CD4-positive, alpha-beta T cell treated with Interleukin-17A for 1 hour (primary cell): ENCODE measurements around the gene ERC1.
A peak's percentile ranks its signal among the peaks of the same experiment; 100 is the strongest.
"Not testable (repeated sequence)": the region's sequence is repeated elsewhere in the genome, so short reads cannot be mapped to it uniquely, and the experiment has no call there.

Experiments
- DNase-seq: peaks from one replicate; pipeline ENCODE4 v3.0.0-alpha.2; 2020

ERC1 gene

DNA sequence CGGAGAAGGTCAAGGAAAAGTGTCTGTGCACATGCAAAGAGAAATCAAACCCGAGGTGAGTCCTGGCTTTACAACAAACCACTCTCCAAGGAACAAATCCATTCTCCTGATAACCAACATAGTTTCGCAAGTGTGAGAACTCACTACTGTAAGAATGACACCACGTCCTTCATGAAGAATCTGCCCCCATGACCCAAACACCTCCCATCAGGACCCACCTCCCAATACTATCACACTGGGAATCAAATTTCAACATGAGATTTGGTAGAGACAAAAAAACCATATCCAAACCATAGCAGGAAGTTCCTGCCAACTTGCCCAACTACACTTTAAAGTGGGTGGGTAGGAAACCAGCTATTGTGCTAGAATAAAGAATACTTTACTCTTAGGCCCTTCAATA lies 2.4 kb upstream of the ERC1 start:
- DNase-seq, result no peak

DNA sequence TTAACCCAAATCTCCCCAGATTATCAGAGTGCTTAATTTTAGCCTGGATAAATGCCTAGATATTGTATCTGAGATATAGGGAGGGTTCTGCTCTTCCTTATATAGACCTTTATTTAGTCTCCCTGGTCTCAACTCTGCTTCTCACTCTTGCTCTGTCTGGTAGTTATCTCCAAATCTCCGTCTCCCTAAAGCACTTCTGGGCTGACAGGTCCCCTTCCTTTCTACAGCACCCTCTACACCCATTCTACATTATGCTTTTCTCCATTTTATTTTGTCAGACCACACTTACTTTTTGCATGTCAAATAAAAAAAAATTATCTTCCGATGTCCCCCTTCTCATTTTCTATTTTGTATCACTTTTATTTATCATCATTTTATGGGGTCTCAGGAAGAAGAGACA lies 2.0 kb upstream of the ERC1 start:
- no peak for DNase-seq

DNA sequence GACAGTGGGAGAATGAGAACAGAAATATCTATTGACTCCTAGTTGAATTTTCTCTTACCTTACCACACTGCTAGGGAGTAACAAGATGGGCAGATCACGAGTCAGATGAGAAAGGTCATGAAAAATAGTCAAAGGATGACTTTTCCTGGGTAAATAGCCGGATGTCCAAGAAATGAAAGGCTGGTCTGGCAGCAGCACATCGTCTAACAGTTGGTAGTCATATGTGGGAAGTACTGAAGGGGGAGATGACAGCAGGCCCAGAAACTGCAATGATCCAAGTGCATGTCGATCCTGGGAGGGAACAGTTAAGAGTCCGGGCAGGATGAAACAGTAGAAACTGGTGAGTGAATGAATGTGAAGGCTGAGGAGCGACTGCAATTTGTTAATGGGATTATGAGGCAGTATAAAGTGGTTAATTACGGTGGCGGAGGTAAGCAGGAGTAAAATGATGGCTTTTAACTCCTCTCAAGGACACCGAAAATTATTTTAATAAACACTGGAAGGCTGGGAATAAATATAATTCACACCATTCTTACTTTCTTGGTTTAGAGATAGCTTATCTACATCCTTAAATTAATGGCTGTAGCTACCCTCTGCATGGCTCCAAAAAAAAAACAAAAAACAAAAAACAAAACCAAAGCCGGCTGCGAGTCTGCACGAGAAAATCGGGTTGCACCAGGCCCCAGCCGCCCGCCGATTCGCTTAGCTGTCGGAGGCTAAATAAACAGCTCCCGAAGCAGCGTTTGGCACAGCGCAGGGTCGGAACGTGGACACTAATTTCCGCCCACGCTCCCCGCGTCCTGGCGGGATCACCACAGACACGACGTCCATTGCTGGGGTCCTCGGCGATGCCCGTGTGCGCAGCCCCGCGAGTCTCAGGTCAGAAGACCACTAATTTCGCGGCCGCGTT lies 1.0 kb upstream of the ERC1 start:
- peak; percentile 47 for DNase-seq

DNA sequence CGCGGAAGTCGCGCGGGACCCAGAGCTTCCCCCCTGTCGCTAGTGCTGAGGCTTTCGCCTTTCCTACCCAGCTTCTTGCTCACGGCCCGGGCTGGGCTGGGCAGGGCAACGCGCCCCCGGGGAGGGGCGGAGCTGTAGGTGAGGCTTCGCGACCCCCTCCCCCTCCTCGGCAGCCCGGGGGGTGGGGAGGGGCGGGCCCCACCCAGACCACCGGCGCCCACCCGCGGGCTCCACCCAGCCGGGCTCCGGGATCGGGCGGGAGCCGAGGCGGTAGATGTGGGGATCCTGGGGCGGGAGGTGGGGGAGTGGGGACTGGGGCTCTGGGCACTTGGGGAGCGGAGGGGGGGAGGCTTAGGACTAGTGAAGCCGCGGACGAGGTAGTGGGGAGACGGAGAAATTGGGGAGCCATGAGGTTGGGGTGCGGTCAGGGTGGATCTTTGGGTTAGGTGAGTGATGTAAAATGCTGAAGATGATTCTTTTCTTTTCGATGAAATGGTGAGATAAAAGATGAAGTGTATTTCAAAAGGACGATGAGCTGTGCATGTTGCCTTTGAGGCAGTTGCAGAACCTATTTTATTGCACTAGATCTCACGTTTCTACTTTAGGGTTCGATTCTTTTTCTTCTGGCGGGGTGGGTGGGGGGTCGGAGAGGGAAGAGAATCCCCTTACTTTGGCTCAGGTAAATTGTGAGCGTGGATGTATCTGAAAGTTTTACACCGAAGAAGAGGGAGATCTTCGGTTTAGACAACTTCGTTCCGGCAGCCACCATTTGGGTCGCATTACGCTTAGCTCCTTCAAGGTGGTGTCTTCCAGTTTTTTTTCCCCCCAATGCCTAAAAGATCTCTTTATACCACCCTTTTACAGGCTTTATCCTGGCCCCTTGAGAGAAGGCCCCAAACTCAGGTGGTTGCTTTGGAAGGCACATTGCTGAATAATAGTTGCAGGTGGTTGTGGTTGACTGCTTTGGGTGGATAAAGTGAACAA lies 619 bp downstream of the ERC1 start:
- DNase-seq, result peak; percentile 47

DNA sequence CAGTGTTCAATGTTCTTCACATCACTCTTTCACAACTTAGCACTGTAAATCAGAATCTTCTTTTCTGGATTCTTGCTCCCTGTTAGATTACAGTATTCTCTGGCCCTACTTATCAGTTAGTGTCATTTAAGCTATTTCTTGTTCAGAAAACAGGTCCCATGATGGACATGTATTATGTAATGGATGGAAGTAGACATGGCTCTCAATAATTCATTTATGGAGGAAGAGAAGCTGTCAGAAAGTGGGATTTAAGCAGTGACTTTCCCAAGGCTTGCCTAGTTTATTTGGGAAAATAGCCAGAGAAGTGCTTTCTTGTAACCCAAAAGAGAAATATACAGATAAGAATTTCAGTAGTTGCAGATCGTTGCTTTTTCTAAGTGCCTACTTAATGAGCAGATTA lies 1.6 kb downstream of the ERC1 start:
- no peak for DNase-seq

DNA sequence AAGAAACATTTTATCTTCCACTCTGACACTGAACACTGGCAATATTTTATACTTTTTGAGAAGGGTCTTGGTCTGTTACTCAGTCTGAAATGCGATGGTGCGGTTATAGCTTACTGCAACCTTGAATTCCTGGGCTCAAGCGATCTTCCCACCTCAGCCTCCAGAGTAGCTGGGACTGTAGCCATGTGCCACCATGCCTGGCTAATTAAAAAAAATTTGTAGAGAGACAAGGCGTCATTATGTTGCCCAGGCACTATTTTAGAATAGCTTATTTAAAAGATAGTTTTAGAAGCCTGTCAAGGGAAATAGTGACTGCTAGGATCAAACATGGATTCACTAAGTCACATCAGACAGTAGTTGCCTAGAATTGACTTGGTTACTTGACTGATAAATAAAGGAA lies 5.9 kb downstream of the ERC1 start:
- DNase-seq, result no peak

DNA sequence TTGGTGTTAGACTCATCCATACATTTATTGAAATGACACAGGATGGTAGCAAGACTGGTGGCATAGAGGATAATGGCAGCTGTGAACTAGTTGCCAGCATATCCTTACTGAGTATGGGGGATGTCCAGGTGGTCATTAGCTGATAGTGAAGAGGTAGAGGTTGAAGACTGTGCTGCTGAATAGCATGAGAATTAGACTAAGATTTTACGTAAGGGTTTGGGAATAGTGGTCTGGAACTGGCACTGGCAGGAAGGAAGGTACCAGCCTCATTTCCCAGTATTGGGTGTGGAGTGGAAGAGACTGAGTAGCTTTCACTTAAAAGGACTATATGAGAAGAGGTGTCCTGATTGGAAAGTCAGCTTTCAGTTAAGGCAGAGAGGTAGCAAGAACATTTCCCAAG lies 6.5 kb downstream of the ERC1 start:
- DNase-seq, result no peak

DNA sequence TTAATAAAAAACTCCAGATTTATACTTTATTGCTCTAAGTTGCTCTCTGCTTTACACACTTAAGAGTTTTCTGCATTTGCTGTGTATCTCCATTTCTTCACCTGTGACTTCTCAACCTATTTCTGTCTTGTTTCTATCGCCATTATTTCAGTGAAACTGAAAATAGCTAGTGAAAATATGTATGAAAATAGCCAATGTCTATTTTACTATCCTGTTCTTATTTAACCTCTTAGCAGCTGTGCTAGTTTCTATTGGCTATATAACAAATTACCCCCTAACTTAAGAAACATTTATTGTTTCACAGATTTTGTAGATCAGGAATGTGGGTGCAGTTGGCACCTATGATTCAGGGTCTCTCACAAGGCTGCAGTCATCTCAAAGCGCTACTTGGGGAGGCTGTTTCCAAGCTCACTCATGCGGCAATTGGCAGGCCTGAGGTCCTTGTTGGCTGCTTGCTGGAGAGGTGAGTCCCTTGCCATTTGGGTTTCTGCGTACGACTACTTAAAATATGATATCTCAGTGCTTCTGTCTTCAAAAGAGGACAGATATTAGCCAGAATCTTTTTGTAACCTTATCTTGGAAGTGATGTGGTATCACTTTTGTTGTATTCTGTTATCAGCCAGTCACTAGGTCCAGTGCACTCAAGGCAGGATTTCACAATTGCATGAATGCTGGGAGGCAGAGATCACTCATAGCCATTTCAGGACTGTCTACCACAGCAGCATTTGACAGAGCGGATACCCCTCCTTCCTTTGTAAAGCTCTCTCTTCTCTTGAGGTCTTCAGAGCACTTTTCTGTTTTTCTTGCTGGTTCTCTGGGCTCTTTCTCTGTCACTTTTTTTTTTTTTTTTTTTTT lies 7.2 kb downstream of the ERC1 start:
- no peak for DNase-seq

DNA sequence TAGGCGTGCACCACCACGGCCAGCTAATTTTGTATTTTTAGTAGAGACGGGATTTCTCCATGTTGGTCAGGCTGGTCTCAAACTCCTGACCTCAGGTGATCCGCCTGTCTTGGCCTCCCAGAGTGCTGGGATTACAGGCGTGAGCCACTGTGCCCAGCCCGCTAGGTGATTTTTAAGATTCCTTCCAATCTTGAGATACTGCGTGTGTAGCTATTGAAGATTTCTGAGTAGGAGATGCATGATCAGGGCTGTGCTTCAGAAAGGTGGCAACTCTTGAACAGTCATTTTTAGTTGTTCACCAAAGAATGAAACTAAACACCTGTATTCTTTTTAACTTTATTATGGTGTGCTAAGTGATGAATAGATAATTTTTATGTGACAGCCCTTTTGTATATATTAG lies 8.7 kb downstream of the ERC1 start:
- DNase-seq, result not testable (repeated sequence)

DNA sequence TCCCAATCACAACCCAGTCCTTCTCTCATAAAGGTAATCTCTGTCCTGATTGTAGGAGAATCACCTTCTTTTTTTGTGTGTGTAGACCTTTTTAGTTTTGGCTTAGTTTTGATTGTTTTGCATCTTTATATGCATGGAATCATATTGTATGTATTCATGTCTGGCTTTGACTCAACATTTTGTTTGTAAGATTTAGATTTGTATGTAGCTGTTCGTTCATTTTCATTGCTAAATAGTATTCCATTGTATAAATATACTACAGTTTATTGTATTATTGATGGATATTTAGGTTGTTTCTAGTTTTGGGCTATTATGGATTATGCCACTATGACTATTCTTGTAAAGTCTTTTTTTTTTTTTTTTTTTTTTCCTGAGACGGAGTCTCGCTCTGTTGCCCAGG lies 10.5 kb downstream of the ERC1 start:
- no peak for DNase-seq

DNA sequence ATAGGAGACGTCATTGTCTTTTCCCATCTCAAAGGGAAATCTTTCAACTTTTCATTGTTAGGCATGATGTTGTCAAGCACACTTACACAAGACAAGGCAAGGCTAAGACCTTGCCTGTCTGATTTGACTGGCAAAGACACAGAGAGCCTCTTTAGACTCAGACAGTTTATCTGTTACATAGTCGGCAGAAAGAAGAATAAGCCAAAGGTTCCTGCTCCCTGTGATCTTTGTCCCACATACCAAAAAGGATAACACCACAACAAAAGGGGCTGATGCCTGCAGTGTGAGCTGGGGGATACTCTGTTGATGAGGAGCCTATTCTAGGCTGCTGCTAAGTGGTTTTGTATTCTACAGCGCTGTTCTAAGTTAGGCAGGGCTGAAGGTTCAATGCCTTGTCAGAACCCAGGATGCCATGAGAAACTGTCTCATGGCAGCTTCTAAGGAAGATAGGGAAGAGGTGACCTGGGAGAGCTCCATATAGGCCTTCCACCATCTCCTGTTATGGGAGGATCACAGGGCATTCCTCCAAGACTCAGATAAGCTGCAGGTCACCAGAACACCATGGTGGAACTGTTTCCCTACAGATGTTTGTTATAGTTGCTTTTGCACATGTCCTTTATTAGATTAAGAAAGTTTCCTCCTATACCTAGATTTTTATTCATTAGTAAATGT lies 12.7 kb downstream of the ERC1 start:
- no peak for DNase-seq

DNA sequence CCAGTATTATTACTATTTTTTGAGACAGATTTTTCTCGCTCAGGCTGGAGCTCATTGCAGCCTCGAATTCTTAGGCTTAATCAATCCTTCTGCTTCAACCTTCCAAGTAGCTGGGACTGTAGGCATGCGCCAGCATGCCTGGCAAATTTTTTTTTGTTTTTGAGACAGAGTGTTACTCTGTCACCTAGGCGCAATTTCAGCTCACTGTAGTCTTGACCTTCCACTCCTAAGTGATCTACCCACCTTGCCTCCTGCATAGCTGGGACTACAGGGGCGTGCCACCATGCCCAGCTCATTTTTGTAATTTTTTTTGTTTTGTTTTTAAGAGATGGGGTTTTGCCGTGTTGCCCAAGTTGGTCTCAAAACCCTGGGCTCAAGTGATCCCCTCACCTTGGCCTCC lies 15.2 kb downstream of the ERC1 start:
- no peak for DNase-seq

DNA sequence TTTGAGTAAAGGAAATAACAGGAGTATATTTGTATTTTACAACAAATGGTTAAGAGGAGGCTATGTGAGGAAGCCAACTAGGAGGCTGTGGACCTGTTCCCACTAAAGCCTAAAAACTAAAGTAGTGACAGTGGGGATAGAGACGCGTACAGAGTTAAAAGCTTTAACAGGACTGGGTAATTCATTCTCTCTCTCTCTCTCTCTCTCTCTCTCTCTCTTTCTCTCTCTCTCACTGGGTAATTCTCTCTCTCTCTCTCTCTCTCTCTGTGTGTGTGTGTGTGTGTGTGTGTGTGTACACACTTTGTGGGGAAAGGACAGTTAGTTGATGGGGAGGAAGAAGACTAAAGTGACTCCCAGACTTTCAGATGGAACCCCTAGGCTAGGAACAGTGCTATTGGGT lies 16.3 kb downstream of the ERC1 start:
- no peak for DNase-seq

DNA sequence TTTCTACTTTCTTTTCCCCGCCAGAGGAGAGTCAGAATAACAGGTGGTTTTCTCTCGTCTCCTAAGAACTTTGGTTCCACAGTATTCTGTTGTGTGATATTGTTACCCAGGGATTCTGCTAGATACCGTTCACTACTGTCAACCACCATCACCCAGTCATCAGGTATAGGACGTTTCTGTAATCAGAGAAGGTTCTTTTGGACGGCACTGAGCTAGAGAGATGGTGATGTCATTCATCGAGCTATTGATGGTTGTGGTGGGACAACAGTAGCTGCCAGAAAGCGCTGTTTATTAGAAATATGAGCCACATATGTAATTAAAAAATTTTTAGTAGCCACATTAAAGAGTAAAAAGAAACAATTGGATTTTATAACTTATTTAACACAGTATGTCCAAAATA lies 17.0 kb downstream of the ERC1 start:
- DNase-seq, result no peak

DNA sequence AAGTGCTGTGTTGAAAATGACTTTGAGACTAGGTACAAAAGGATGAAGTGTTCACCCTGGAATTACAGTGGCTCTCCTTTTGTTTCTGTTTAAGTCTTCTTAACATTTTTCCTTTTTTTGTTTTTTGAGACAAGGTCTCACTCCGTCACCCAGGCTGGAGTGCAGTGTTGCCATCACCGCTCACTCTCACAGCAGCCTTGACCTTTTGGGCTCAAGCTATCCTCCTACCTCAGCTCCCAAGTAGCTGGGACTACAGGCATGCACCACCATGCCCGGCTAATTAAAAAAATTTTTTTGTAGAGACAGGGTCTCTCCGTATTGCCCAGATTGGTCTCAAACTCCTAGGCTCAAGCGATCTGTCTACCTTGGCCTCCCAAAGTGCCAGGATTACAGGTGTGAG lies 20.1 kb downstream of the ERC1 start:
- DNase-seq, result no peak

DNA sequence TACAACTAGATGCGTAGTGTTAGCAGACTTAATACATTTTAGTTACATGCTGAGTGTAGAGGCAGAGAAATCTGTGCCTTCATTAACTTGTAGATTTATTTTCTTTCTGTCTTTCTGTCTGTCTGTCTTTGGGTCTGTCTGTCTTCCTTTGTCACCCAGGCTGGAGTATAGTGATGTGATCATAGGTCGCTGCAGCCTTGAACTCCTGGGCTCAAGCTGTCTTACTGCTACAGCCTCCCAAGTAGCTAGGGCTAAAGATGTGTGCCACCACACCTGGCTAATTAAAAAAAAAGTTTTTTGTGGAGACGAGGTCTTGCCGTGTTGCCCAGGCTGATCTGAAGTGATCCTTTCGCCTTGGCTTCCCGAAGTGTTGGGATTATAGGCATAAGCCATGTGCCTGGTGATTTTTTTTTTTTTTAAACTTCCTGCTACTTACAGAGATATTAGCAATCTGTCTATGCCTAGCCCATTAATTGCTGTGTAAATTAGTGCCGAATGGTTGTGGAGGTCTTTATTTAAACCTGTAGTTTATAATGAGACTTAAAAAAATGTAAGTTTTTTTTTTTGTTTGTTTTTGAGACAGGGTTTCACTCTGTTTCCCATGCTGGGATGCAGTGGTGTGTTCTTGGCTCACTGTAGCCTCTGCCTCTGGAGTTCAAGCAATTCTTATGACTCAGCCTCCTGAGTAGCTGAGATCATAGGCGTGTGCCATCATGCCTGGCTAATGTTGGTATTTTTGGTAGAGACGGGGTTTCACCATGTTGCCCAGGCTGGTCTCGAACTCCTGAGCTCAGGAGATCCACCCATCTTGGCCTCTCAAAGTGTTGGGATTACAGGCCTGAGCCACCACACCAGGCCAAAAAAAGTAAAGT lies 22.8 kb downstream of the ERC1 start:
- no peak for DNase-seq

DNA sequence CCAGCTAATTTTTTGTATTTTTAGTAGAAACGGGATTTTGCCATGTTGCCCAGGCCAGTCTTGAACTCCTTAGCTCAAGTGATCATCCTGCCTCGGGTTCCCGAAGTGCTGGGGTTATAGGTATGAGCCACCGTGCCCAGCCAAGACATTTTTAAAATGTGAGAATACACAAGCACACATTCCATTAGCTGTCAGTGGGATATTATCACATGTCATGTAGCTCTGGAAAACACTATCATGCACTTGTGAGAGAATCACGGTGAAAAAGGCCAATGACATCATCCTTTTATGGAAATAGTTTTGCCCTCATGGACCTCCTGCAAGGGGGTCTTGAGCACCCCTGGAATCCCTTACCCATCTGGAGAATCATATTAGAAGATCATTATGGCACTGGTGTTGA lies 28.3 kb downstream of the ERC1 start:
- DNase-seq, result no peak

DNA sequence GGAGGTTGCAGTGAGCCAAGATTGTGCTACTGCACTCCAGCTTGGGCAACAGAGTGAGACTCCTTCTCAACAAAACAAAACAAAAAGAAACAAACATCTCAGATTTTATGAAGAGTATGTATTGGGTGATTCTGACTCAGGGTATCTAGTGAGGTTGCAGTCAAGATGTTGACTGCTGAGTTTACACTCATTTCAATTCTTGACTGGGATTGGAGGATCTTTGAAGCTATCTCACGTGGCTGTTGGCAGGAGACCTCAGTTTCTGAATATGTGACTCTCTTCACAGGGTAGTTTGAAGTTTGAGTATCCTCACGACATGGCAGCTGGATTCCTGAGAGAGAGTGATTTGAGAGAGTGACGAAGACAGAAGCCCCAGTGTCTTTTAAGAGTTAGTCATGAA lies 29.4 kb downstream of the ERC1 start:
- no peak for DNase-seq

DNA sequence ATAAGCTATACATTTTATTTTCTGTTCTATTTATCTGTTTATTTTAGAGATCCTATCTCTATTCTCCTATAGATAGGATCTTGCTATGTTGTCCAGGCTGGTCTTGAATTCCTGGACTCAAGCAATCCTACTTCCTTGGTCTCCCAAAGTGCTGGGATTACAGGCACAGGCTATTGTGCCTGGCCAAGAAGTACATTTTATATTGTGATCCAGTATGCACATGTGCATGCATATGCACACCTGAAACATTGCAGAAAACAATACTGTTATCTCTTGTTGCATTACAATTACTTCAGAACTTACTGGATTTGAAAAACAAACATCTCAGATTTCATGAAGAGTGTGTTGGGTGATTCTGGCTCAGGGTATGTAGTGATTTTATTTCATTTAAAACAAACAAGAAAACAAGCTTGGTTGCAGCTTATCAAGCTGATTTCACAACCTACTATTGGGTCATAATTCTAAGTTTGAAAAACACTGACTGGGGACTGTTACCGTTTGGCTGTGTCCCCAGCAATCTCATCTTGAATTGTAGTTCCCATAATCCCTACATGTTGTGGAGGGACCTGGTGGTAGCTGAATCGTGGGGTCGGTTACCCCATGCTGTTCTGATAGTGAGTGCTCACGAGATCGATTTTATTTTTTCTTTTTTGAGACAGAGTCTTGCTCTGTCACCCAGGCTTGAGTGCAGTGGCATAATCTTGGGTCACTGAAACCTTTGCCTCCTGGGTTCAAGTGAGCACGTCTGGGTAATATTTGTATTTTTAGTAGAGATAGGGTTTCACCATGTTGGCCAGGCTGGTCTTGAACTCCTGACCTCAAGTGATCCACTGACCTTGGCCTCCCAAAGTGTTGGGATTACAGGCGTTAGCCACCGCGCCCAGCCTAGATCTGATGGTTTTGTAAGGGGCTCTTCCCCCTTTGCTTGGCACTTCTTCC lies 31.3 kb downstream of the ERC1 start:
- DNase-seq, result no peak

DNA sequence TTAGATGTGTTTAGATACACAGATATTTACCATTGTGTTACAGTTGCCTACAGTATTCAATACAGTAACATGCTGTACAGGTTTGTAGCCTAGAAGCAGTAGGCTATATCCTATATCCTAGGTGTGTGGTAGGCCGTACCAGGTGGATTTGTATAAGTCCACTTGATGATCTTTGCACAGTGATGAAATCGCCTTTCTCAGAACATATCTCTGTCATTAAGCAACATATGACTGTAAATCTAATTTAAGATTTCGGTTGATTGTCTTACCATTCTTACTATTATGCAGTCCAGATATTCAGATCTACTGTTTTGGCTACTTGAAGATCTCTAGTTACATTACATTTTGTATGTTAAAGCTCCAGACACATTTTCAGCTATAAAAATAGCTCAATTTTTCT lies 39.8 kb downstream of the ERC1 start:
- no peak for DNase-seq
